Fibroblast of skin of right biceps (primary cell): ENCODE results near the gene FOXC2.

Source experiments
- DNase-seq: peaks from one replicate; pipeline ENCODE4 v3.0.0-alpha.2; 2013

FOXC2 gene

DNA sequence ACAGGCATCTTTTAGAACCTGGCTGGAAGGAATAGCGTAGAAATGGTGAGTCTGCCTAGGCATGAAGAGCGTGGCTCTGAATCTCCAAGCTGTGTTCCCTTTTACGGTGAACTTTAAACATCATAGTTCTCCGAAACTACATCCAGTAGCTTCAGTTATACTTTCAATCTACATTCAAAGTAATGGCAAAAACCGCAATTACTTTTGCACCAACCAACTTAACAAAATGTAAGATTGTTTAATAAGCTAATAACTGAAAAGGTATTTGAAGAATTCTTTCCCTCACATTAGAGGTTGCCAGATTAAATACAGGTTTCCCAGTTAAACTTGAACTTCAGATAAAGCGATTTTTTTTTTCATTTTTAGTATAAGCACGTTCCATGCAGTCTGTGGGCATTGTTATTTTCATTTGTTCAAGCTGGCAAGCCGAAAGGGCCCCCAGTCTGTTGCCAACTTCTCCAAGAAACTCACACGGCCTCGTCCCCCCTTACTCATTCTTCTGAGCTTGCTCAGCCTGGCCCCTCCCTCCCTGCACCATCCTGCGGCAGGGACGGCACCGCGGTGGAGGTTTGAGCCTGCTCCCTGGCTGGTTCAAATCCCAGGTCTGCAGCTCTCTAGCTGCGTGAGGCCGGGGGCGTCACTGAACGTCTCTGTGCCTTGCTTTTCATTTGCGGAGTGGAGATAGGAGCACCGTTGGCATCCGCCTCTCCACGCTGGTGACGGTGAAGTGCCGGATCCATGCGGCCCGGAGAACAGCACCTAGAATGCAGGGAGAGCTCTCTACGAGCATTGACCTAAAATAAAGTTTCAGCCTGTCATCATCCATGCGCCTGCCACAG lies 8.1 kb upstream of the FOXC2 start:
- DNase-seq, result no peak

DNA sequence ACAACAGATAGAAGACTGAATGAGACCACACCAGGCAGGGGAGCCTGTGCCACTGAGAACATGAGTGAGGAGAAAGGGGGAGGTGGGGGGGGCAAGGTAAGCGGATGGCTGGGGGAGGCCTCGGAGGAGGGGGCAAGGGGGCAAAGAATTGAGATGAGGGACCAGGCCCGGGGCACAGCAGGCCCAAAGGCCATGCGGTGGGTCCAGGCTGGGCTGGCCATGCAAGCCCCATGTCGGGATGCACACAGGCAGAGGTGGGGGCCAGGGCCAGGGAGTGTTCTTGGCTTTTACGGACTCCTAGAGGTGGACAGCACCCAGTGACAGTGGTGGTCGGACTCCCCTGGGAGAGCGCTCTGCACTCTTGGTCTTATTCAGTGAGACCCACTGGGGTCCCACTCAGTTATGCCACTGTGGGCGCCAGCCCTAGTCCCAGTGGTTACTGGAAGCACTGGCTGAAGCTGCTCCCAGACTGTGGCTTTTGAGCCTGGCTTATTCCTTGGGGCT lies 6.8 kb upstream of the FOXC2 start:
- DNase-seq, result no peak

DNA sequence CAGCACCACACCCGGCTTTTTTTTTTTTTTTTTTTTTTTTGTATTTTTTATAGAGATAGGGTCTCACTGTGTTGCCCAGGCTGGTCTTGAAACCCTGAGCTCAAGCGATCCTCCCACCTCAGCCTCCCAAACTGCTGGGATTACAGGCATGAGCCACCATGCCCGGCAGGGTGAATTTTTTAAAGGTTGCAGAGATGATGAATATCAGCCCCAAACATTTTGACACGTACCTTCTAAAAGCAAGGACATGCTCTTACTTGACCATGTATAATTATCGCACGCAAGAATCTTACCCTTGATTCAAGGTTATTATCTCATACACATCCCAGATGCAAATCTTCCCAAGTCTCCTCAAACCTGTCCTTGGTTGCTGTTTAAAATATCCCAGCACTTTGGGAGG lies 4.3 kb upstream of the FOXC2 start:
- DNase-seq, result no peak

DNA sequence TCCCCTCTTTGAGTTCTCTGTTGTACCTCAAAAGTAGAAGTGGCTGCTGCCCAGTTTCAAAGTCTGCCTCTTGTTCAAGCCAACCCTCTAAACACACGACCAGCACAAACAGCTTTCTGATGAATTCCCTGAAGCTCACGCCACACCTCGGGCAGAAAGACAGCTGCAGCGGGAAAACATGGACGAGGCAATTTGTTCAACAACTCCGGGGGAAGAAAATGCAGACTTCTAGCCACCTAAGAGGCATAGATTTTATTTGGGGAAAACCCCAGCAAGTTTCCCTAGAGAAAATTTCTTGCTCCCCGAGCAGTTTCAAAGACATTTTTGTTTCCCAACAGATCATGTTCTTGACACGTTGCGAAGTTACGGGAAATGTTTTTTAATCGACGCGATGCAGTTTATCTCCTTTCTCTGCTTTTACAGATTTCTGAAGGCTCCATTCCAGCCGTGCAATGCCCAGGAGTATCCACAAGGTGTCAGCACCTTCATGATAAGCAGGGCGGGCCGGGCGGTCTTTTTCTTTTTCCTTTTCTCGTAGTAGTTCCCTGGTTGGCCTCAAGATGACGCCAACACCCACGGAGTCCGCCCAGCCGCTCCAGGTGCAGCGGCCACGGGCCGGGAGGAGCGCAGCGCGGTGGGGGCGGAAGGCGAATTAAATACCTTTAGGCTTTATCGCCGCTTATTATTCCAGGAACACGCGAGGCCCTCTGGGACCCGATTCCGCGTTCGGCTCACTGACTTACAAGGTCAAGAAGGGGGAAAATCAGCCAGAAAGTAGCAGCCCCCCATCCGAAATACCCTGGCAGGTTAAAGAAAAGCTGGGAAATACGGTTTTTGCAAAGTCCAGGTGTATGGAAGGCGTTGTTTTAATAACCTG lies 2.9 kb upstream of the FOXC2 start:
- peak; percentile 87 for DNase-seq

DNA sequence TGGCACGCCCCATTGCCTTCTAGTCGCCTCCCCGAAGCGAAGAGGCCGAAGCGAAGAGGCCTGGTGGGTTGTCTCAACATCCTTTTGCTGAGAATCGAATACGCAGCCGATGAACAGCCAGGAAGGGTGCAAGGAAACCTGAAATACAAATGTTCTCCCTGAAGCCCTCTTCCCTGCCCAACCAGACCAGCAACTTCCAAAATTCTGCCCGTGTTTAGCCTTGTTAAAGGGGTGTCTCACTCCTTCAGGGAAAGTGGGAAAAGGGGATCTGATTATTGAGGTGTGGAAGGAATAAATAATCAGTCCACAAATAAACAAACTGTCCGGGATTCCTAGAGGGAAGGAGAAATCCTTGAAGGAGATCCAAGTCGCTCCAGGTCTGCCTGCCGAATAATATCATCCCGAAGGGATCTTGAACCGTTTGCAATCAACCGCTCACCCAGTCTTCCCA lies 1.4 kb upstream of the FOXC2 start:
- DNase-seq, result no peak

DNA sequence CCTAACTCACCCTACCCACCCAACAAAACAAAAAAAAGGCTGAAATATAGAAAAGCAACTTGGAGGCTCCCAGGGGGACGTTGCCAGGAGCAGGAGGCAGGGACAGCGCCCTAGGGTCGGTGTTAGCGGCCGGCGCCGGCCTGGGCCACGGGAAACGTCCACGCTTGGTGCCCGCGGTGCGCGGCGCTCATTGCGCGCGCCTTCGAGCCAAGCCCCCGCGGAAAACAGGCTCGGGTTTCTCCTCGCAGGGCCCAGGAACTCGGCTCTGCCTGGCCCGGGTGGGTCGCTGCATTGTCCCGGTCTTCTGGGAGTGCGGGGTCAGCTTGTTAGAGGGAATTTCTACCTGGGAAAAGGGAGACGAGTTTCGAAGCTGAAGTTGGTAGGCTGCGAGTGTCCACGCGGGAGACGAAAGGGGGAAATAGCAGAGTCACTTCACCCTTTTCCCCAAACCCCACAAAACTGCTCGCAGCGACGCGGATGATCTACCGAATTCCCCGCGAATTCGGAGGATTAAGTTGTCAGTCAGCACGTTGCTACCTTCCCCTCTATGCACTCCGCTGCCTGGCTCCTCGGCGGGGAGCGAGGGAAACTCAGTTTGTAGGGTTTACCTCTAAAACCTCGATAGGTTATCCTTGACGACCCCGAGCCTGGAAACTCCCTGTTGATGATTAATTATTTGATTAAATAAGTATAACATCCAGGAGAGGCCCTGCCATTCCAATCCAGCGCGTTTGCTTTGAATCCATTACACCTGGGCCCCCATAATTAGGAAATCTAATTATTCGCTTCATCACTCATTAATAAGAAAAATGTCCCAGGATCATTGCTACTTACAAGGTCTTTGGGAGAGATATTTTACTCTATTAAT lies 751 bp upstream of the FOXC2 start:
- no peak for DNase-seq

DNA sequence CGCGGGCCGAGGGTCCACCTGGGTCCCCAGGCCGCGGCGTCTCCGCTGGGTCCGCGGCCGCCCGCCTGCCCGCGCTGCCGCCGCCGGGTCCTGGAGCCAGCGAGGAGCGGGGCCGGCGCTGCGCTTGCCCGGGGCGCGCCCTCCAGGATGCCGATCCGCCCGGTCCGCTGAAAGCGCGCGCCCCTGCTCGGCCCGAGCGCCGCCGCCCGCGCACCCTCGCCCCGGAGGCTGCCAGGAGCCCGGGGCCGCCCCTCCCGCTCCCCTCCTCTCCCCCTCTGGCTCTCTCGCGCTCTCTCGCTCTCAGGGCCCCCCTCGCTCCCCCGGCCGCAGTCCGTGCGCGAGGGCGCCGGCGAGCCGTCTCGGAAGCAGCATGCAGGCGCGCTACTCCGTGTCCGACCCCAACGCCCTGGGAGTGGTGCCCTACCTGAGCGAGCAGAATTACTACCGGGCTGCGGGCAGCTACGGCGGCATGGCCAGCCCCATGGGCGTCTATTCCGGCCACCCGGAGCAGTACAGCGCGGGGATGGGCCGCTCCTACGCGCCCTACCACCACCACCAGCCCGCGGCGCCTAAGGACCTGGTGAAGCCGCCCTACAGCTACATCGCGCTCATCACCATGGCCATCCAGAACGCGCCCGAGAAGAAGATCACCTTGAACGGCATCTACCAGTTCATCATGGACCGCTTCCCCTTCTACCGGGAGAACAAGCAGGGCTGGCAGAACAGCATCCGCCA lies 504 bp downstream of the FOXC2 start:
- peak; percentile 76 for DNase-seq

DNA sequence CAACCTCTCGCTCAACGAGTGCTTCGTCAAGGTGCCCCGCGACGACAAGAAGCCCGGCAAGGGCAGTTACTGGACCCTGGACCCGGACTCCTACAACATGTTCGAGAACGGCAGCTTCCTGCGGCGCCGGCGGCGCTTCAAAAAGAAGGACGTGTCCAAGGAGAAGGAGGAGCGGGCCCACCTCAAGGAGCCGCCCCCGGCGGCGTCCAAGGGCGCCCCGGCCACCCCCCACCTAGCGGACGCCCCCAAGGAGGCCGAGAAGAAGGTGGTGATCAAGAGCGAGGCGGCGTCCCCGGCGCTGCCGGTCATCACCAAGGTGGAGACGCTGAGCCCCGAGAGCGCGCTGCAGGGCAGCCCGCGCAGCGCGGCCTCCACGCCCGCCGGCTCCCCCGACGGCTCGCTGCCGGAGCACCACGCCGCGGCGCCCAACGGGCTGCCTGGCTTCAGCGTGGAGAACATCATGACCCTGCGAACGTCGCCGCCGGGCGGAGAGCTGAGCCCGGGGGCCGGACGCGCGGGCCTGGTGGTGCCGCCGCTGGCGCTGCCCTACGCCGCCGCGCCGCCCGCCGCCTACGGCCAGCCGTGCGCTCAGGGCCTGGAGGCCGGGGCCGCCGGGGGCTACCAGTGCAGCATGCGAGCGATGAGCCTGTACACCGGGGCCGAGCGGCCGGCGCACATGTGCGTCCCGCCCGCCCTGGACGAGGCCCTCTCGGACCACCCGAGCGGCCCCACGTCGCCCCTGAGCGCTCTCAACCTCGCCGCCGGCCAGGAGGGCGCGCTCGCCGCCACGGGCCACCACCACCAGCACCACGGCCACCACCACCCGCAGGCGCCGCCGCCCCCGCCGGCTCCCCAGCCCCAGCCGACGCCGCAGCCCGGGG lies 1.3 kb downstream of the FOXC2 start:
- DNase-seq, result peak; percentile 57

DNA sequence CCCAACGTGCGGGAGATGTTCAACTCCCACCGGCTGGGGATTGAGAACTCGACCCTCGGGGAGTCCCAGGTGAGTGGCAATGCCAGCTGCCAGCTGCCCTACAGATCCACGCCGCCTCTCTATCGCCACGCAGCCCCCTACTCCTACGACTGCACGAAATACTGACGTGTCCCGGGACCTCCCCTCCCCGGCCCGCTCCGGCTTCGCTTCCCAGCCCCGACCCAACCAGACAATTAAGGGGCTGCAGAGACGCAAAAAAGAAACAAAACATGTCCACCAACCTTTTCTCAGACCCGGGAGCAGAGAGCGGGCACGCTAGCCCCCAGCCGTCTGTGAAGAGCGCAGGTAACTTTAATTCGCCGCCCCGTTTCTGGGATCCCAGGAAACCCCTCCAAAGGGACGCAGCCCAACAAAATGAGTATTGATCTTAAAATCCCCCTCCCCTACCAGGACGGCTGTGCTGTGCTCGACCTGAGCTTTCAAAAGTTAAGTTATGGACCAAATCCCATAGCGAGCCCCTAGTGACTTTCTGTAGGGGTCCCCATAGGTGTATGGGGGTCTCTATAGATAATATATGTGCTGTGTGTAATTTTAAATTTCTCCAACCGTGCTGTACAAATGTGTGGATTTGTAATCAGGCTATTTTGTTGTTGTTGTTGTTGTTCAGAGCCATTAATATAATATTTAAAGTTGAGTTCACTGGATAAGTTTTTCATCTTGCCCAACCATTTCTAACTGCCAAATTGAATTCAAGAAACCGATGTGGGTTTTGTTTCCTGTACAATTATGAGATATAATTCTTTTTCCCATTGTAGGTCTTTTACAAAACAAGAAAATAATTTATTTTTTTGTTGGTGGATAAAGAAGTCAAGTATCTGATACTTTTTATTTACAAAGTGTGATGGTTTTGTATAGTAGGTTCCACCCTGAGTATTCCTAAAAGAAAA lies 2.3 kb downstream of the FOXC2 start:
- DNase-seq, result no peak

DNA sequence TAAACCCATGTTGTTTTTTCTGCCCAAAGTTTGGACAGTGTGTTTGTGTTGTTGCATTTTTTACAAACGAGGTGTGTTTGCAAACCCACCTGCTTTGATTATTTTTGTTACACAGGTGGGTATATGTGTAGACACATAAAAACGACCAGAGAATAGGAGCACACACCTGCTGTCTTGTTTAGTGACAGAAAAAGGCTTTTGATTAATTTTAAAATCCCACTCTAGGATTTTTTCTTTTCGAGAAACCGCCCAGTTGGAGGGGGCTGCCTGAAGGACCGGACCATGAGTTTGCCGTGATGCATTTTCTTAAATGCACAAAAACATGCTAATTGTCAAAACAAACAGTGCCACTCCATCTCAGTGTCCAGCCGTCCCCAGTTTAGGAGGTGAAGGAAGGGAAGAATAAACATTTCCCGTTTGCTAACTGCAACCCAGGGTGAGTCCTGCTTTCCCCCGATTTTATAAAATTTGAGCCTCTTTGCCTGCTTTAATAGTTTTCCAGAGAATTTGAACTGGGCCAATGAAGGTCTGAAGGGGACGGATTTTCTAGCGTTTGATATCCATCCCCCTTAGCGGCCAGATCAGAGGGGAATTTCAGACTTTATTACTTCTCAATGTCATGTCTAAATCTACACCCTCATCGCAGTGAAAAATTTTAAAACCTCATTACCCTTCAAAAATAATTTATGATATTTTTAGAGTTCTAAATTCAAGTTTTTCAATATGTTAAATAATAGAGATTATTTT lies 3.2 kb downstream of the FOXC2 start:
- no peak for DNase-seq

DNA sequence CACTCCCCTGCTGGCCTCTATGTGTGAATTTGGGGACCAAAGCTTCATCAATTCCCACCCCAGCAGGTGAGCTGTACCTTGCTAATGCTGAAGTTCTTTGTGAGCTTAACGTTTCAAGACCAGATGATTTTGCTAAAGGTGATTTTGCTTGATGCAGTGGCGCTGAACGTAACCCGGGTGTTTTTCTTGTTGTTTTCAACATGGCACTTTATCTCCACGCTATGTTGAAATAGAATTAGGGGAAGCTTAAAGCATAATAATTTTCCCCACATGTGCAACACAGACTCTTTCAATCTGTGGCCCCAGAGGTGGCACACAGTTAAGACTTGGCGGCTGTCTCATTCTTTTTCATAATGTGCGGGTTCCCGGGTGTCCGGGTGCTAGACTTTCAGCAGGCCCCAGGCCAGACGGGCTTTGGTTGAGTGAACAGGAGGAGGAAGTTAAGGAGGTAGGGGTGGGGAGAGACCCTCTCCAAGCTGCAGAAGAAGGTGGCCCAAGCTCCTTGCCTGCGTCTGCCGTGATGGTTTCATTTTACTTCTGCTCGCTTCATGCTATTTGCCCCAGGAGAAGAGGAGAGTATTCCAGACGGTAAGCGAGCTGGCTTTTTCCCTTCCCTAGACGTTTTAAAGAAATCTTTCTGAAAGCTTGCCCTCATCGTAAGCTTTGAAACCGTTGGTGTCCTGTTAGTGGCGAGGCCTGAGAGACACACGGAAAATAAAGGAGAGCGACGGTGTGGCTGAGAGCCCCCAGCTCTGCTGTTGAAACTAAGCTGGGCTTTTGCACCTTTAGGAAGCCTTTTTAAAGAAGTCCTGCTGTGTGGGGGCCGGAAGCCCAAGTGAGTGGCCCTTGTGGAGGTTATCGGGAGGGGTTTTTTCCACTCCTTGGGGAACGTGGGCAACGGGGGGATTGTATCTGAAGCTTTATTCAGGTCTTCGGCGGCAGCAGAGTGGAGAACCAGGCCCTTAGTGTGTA lies 4.2 kb downstream of the FOXC2 start:
- no peak for DNase-seq

DNA sequence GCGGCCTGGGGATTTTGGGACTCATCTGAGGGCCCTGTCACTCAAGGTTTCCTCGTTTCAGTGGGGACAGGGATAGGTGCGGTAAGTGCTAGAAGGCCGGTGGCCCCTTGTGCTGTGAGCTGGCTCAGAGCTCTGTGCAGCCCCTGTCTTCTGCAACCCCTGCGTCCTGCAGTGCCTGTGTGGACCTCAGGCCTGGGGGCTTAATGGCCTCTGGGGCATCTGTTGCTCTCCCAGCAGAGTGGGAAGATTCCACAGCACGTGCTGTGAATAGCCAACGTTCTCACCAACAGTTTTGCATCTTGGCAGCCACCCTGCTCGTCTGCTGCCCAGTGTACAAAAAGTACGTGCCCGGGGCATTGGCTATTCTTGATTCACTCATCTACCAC lies 4.9 kb downstream of the FOXC2 start:
- DNase-seq, result no peak

DNA sequence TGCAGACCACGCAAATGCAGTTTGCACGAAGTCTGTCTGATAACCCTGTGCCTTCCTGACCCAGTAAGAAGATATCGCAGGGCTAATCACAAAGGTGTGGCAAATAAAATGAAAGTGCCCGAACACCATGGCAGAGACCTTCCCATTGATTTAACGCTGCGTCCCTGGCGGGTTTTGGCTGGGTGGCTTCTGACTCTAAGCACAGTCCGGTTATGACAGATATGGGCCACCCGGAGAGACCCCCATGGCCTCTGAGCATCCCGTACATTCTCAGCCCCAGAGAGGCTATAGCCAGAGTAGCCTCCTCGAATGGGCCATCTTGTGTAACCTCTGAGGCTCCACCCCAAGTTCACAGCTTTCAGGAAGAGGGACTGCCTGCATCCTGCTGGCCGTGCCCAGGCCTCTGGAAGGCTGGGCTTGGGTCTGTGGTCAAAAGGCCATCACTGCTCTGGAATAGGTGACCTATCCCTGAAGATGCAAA lies 5.5 kb downstream of the FOXC2 start:
- no peak for DNase-seq

DNA sequence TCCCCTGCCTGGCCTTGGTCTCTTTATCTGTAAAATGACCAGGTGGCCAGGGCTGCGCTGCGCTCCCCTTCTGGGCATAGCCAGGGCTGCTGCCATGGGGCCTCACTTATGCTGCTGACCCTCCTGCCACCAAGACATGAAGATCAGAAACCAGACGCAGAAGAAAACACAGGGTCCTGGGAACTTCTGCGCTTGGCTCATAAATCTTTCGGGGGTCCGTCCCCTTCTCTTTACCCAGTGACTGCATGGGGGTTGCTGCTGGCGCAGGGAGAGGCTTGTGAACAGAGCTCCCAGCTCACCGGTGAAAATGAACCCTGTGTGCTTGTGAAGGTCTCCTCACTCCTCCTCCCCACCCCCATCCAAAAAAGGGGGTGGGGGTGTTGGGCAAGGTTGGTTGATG lies 6.0 kb downstream of the FOXC2 start:
- DNase-seq, result no peak

DNA sequence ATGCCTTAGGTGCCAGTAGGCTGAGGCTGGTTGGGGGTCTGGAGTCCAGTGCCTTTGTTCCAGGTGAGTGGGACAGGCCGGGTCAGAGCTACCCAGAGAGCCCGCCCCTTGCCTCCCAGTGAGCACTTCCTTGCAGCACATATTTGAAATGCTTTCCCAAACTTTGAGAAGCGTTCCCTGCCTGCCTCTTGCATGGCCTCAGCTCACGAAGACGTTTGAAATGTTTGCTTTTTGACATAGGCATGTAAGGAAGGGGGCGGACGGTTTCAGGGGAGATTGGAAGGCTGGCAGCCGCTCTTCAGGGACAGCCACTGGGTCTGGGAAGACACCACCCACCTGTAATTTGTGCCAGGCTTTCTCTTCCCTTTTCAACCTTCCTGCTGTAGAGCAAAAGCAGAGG lies 6.6 kb downstream of the FOXC2 start:
- DNase-seq, result peak; percentile 80

DNA sequence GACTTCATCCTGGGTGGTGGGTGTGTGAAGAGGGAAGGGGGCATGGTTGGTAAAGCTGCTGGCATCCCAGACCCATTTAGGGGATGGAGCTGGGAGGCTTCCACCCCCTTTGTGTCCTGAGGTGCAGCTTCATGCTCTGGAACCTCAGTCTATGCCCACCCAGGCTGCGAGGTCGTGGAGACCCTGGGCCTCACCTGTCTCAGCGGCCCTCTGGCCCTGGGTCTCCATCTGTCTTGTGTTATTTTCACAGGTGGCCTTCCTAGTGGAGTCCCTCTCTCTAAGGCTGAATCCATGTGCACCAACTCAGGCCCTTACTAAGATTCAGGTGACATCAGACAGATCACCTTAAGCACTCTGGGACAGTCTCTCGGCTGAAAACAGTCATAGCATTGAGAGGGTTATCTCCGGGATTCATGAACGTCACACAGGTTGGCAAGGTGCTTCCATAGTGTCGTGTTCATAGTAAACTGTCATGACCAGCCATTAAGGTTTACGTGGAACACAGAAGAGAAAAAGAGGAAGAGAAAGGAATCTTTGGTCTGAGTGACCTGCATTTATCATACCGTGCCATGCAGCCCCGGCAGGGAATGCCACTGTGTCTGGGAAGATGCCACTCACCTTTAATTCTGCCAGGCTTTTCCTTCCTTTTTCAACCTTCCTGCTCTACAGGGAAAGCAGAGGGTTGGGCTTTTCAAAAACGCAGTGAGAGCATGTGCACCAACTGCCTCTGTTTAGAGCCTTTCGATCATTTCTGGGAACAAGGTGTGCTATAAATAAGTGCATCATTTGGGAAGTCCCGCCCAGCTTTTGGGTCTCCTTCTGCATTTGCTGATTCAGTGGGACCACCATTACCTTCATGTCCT lies 7.2 kb downstream of the FOXC2 start:
- DNase-seq, result no peak

DNA sequence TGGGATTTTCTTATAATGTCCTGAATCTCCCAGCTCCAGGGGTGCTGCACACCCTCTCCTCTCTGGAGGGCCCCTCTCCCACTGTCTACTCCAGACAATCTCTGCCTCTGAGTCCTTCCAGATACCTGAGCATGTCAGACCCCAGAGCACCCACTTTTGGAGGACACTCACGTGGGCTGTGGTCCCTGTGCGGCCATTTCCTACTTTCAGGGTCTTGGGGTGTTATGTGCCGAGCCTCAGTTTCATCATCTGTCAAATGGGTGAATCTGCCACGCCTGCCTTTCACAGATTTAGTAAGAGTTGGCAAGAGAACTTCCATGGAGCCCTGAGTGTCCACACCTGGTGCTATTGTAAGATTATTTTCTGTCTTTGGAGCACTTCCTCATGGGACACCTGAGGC lies 8.0 kb downstream of the FOXC2 start:
- DNase-seq, result no peak
